SK-N-MC (cell line): ENCODE measurements around the gene TOMM34.

Experiments
- EZH2 ChIP-seq: fragments of 200-600 bp; sonication (generic); IDR thresholded peaks from one replicate; pipeline ENCODE4 v1.6.1; 2017; ENCODE audit warnings: antibody characterized with exemption
- POLR2AphosphoS5 ChIP-seq: IDR thresholded peaks from 2 replicates; pipeline ENCODE4 v1.6.1; 2012; ENCODE audit warnings: mild to moderate bottlenecking, low read depth, low read length, borderline replicate concordance

GRCh38 chr20:44921447-44921846, 38.8 kb downstream of the TOMM34 start:
- TF ChIP-seq POLR2AphosphoS5 (no peak), EZH2 (no peak)
